NCI-H128 (cell line): ENCODE data around the gene RBM4.

Experiments
- DNase-seq: peaks from one replicate; lab custom pipeline; 2025; ENCODE audit not compliant: unreplicated experiment; lab: John Stamatoyannopoulos, UW

RBM4 gene

GRCh38 chr11:66687831-66688281 lies 49.4 kb downstream of the RBM4 start:
- DNase-seq: no peak

DNA sequence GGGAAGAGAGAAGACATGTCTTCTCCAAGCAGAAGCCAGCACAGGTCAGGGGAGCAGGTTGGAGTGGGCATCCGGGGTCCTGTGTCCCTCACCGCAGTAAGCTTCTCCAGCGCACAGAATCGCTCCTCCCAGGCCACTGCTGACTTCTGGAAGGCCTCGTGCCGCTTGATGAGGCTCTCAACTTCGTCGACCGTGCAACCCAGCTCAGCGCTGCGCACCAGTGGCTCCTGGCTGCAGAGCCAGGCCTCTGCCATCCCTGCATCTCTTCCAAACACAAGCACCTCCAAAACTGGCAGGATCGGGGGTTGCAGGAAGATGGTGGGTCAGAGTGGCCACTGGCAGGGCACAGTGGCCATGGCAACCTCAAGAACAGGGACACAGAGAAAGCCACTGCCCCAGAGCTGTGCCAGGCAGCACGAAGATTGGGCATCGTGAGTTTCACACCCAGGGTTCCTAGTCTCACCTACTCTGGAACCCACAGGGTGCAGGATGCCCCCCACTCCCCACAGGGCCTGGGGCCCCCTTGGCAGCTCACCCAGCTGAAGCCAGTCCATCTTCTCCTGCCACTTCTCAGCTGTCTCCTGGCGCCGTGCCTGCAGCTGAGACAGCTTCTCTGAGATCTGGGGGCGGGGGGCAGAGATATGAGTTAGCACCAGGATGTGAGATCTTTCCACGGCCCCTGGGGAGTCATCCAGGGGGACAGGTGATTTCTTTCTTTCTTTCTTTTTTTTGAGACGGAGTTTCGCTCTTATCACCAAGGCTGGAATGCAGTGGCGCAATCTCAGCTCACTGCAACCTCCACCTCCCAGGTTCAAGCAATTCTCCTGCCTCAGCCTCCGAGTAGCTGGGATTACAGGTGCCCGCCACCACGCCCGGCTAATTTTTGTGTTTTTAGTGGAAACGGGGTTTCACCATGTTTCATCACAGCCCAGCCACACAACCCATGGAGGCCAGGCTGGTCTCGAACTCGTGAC lies 50.3 kb downstream of the RBM4 start:
- DNase-seq: no peak

- no peak for DNase-seq
Measured at GRCh38 chr11:66689661-66690590, 51.4 kb downstream of the RBM4 start.

DNA sequence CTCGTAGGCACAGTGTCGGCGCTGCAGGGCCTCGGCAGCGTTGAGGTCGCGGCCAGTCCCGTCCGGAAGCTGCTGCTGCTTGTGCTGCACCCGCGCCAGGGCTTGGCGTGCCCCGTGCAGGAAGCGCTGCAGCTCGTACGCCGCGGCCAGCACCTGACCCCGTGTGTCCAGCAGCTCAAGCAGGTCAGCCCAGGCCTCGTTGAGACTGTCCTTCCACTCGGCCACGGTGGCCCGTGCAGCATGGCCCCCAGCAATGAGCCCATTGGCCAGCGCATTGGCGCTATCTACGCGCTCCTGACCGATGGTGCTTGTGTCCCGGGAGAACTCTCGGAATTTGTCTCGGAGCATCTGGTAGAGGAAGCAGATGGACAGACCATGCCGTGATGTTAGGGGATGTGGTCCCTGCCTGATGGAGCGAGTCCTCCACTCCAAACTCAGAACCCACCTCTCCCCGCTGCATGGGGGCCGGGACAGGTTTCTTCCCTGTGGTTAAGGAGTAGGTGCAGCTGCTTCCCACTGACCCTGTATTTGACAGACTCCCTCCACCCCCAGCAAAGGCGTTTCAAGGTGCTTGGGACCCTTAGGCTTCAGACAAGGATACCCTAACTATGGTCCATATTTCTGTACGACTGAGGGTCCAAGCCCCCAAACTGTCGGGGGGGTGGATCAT lies 52.9 kb downstream of the RBM4 start:
- no peak for DNase-seq

- no peak for DNase-seq
Measured at GRCh38 chr11:66692446-66692845, 53.9 kb downstream of the RBM4 start.

GRCh38 chr11:66692871-66693331 lies 54.4 kb downstream of the RBM4 start:
- no peak for DNase-seq

- DNase-seq: no peak
Measured at GRCh38 chr11:66693356-66694055, 55.0 kb downstream of the RBM4 start.

GRCh38 chr11:66694056-66694410 lies 55.5 kb downstream of the RBM4 start:
- no peak for DNase-seq

DNA sequence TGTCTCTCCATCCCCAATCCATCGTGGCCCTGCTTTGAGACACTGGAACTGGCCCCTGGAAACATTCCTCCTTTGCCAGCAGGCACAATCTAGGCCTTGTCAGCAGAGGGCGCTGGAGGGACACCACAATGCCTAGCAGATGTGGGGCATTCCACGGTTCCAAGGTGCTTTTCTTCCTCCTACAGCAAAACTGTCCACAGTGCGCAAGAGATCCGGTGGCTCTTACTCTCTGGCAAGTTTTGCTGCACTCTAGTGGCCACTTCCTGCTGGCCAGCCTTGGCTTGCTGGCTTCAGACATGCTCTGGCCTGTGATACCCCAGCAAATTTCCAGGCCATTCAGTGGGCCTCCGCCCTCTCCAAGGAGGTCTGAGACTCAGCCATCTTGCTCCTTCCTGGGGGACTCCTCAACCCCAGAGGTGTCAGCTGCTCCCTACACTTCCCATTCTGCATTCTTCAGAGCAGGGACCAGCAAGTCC lies 56.3 kb downstream of the RBM4 start:
- DNase-seq: peak; percentile 85
